Measurements from ENCODE around the gene HAAO.

The HAAO gene

DNA sequence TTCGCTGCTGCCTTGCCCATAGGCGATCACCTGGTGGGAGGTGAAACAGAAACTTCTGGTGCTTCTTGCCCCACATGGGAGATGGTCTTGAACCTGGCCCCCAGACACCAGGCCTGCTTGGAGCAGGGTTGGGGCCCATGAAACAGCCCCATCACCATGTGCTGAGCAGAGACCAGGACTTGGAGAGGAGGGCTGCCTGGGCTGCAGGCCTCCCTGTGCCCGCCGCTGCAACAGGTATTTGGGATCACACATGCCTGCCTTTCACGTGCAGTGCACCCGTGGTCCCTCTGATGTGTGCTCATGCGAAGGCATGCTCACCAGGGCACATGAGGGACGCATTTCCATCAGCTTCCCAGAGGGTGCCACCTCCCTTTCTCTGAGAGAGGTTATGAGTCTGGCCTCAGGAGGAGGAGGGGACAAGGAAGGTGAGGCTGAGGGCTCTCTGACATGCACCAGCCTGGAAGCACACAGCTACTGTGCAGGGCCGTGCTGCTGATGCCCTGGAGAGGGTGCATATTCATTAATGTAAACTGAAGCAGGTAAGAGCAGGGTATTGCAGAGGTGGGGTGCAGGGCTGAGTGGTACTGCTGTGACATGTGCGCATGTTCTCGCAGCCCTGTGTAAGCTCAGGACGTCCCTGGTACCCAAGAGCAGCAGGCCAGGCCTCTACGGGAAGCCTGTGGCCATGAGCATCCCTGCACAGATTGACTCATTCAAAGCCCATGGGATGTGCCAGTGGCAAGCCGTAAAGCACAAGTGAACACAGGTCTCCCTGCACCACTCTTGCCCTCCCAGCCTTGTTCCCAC is 24.3 kb downstream of the HAAO start:
- DNase-seq (ENCODE audit: low read depth) = no peak

DNA sequence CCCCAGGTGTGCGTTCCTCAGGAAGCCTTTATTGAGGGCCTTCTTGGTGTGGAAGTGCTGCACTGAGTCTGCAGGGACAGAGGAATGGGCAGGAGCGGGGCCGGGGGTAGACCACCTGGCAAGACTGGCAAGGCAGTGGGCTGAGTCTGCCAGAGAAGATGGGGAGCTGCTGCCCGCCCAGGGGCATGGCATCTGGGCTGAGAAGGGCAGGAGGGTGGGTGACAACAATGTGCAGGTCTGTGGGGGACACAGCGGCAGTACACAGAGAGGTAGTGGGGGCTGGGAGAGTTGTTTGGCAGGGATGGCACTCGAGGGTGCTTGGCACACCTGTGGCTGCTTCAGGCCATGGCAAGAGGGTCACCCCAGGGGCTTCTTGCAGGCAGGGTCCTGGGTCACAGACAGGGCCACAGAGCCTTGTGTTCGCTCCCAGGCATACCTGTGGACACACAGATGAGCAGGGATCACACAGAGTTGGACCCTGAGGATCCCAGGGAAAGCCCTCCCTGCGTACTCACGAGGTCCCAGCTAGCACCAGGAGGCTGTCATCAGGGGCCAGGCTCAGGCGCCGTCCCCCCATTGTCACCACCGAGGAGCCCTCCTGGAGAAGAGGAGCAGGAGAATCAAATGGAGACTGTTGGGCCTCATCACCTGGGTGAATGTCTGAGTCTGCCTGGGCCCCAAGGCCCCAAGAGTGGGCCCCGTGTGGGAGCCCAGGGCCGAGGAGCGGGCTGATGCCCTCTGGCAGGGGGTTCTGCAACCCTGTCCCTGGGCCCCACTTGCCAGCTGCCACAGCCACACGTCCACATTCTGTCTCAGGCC is 25.1 kb downstream of the HAAO start:
- no peak for DNase-seq (ENCODE audit: low read depth)

DNA sequence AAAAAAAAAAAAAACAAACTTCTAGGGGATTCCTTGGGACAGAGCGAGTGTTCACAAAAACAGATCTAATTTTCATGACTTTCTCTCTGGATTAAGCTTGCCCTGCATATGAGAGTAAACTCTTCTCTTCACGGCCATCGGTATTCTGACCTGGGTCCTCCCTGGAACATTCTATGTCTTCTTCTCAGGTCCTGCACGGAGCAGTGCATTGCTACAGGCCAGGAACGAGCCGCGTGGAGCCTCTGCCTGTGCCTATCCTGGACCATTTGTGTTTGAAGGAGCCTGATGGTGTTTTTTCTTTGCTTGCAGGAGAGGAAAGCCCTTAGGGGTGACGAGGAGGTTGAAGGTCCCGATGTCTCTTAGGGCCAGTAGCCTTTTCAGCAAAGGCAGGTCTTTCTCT is 26.7 kb downstream of the HAAO start:
- DNase-seq (ENCODE audit: low read depth) = no peak

DNA sequence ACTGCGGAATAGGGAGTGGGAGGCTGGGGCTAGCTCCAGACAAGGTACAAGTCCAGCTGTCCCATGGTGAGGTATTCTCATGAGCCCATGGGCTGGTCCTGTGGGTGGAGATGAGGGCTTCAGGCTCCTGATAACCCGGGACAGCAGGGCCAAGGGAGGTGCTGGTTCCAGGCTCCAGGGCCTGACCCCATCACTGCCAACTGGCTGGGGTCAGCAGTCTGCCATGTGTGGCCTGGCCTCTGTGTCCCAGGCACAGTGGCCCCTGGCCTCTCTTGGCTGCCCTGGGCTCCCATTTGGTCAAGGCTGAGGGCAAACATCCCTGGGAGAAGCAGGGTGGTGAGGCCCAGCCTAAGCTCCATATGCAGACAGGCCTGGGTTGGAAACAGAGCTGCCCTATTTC is 27.5 kb downstream of the HAAO start:
- no peak for DNase-seq (ENCODE audit: low read depth)

DNA sequence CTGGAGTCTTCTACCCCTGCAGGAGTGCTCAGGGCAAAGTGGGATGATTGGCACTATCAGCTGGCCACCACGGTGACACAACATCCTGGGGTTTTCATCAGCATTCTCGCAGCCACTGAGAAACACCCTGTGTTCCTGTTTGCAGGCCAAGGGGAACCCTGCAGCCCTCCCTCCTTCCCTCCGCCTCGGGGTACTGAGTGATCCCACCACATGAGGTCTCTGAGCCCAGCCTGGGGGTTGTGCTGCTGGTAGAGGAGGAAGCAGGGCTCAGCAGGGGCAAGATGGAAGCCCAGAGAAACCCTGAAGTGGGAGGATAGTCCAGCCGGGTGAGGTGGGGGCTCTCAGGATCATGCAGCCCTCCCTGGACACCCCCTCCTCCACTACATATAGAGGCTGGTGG is 28.3 kb downstream of the HAAO start, which contains the start of gene OXER1:
Gene OXER1 (minus strand): TSS at position 40 of the 400 bp plus-strand sequence. CDS start 73 bp downstream, outside the sequence.
- no peak for DNase-seq (ENCODE audit: low read depth)

DNA sequence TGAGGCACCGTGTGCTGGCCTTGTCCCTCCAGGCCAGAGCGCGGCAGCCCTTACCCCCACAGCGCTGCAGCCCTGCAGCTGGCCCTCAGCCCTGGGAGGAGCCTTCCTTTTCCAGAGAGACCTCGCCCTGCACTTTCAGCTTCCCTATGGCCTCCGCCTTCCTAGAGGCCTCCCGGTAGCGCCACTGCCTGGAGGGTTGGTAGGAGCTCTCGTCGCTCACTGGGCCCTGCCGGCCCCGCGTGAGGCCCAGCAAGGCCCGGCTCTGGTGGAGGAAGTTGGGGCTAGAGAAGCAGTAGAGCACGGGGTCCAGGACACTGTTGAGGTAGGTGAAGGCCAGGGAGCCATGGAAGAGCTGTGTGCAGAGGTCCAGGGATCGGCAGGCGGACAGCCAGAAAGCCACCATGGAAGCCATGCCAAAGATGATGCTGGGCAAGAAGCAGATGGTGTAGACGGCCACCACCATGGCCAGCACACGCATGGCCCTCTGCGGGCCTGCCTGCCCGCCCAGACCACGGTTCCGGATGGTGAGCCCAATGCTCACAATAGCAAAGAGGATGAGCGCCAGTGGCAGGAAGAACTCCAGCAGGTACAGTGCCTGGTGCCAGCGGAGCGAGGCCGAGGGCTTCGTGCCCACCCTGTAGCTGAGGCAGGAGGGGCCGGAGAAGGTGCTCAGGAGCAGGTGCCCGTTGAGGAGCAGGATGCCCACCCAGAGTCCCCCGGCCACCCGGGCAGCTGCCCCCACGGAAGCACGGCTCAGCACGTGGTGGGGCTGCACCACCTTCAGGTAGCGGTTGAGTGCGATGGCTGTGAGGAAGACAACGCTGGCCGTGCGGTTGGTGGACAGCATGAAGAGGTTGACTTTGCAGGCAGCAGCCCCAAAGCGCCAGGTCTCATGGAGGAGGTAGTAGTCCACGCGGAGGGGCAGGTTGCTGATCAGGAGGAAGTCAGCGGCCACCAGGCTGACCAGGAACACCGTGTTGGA is 29.3 kb downstream of the HAAO start:
- no peak for DNase-seq (ENCODE audit: low read depth)

DNA sequence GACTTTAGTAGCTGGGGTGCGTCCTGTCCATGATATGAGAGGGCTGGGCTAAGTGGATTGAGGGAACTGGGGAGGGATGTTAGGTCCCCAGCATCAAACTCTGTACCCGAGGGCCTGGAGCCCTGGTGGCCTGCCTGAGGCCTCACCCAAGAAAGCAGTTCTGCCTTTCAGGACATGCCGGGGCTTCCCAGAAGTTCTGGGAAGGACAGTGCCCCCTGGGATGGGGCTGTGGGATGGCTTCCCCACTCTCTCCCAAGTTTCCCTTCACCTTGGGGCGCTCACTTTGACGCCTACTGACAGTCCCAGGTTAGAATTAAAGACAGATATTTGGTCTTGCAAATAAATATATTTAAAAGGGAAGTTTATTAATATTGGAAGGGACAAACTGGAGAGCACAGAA is 30.2 kb downstream of the HAAO start:
- DNase-seq (ENCODE audit: low read depth) = no peak

DNA sequence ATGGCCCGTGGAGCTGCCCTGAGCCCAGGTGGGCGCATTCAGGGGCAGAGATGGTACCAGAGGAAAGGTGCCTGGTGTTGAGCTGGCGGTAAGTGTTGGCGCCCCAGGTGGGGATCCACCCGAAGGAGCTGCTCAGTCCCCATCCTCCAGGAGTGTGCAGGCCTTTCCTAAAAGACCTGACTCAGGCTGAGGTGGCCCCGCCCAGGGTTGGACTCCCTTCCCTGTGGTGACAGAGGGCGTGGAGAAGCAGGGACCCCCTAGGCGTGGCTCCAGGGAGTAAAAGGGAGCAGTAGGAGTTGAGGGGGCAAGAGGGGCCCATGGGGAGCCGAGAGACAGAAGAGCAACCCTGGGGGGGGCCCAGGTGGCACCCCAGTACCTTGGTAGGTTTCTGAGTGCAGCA is 30.8 kb downstream of the HAAO start:
- DNase-seq (ENCODE audit: low read depth) = no peak

DNA sequence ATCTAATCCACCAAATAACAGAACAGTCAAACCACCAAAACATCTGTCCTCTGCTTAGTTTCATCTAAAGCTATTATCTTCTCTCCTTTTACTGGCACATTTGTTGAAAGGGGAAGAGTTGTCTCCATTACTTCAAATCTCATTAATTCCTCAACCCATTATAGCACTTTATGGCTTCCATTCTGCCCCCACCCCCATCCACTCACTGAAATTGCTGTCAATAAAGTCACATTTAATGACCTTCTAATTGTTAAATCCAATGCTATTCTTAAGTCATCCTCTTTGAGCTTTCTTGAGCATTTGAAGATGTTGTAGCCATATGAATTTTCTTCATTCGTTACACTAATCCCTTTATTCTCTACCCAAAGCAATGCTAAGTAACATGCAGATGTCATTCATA is 33.6 kb downstream of the HAAO start:
- DNase-seq (ENCODE audit: low read depth) = no peak

DNA sequence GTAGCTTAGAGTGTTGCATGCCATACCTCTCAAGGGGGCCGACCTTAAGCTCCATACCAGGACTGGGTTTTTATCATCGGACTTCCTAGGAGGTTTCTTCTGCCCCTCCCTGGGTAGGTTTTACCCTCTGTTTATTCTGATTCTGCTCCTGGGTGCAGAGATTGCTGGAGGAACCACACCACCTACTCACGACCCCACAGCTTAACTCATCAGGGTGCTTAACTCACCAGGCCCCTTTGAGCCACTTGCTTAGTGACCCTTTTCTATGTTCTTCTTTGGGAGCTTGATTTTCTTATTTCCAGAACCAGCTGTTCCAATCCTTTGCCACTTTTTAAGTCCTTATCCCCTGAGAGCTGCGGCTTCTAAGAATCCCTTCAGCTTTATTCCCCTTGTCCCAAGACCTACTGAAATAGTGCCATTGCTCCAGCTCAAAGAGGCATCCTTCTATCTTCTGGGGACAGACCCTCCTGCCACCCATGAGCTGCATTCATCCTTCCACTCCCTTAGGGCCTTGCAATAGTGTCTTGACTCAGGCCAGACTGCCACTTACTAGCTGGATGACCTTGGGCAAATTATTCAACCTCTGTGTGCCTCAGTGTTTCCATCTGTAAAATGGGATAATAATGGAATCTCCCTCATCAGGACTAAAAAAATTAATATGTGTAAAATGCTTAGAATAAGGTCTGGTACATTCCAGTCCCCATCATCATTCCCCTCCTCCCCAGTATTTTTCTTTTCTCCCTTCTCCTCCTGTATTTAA is 34.2 kb downstream of the HAAO start:
- no peak for DNase-seq (ENCODE audit: low read depth)

DNA sequence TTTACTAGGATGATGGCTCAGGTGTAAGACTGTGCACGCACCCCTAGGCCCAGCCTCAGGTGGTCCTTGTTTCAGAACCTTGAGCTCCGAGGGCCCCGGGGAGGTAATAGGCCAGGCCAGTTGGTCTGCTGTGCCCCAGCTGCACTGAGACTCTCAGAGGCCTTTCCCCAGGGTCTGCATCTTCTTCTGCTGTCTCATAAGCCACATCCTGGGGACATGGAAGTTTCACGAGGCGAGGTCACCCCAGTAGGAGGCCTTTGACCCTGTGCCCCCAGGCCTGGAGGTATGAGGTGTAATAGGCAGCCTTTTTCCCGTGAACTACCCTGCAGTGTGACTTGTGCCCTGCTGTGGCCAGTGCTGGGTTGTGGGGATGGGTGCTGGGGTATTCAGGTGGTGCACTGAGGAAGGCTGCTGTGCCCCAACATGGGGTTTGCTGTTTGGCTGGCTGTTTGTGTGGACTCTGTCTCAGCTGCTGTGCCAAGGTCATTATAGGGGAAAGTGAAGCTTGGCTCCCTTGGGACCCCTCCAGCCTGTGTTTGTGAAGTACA is 35.3 kb downstream of the HAAO start:
- DNase-seq (ENCODE audit: low read depth) = no peak

DNA sequence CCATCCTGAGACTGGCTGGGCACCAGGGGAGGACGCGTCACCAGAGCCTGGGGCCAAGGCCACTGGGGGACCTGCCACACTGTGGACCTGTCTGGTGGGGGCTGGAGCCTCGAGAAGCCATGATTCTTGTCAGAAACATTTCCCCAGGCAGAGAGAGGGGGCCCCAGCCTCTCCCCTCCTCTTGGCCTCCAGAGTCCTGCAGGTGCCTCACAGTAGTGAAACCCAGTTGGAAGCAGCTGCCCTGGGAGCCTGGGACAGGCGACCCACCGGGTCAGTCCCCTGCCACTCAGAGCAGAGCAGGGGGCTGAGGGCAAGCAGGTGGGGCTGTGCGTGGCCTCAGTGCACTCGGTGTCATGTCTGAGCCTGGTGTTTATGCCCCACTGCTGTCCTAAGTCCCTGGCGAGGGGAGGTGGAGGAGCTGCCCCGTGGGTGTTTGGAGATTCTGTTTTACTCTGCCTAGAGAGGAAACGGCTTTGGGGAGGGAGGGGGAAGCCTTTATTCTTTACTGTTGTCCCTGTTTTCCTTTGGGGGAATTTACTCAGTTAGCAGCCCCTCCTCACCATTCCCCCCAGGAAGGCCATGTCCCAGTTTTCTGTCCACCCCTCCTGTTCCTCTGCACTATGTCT is 36.1 kb downstream of the HAAO start:
- DNase-seq (ENCODE audit: low read depth) = no peak

DNA sequence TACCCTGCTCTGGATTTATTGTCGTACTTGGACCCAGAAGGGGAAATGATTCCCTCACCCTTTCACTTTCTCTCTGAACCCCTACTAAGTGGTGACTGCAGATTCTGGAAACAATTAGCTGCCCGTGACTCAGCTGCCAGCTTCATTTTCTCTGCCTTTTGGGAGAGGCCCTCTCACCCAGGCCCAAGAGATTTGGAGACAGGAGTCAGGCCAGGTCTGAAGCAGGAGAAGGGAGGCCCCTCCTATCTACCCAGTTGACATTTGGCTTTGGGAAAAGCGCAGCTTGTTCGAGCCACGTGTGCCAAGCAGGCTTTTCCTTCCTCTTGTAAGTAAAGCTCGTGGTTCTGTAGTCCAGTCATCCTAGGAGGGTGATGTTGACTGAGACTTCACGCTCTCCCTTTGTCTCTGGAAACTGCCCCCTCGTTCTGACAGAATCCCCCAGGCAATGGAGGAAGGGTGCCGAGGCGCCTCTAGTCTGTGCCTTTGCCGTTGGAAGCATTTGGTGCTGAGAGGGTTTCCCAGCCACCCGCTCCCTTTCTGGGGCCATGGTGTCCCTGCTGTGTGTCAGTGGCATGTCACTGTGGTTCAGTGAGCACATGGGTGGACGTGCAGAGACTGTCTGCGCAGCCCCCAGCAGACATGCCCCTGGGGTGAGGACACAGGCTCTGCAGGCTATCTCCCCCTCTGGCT is 37.0 kb downstream of the HAAO start:
- DNase-seq (ENCODE audit: low read depth) = no peak

DNA sequence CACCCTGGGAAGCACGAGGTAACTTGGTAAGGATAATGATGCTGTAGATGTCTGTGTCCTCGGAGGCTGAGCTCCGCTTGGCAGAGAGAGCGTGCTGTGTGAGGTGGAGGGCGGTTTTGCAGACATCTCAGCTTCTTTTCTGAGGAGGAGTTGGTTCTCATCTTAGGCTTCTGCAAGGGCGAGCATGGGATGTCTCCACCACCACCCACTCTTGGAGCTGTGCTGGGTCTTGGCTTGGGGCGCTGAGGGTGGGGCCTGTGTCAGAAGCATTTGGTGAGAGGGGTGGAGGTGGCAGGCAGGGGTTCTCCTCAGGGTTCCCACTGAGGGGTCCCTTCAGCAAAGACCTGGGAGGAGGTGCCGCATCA is 37.6 kb downstream of the HAAO start:
- no peak for DNase-seq (ENCODE audit: low read depth)

DNA sequence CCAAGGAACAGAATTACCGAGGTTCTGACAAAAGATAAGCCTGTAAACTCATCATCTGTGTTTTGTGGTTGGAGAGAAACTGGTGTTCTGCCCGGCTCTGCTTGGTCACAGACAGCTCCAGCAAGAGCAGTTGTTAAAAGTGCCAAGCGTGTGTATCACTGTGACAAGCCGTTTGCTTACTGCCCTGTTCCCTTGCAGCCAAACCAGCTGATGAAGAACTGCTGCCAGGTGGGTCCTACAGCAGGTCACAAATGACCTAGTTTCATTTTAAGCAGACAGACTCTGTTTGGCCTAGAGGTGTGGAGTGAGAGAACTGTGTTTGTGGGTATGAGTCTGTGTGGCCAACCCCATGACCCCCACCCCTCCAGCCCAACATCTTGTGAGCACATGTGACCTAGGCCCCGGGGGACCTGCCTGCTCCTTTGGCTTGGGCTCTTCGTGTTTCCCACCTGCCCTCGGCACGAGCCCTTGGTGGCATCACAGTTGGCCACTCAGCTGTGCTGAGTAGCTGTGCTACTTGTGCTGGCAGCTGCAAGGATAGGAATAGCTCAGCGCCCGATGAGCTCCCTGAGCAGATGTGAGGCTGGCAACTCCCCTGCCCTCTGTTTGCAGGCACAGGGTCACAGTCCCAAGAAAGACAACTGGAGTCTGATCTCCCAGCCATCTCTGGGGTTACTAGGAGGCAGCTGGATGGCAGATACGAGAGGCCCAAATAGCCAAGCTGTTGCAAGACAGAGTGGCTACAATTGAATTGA is 38.2 kb downstream of the HAAO start:
- DNase-seq (ENCODE audit: low read depth) = no peak

DNA sequence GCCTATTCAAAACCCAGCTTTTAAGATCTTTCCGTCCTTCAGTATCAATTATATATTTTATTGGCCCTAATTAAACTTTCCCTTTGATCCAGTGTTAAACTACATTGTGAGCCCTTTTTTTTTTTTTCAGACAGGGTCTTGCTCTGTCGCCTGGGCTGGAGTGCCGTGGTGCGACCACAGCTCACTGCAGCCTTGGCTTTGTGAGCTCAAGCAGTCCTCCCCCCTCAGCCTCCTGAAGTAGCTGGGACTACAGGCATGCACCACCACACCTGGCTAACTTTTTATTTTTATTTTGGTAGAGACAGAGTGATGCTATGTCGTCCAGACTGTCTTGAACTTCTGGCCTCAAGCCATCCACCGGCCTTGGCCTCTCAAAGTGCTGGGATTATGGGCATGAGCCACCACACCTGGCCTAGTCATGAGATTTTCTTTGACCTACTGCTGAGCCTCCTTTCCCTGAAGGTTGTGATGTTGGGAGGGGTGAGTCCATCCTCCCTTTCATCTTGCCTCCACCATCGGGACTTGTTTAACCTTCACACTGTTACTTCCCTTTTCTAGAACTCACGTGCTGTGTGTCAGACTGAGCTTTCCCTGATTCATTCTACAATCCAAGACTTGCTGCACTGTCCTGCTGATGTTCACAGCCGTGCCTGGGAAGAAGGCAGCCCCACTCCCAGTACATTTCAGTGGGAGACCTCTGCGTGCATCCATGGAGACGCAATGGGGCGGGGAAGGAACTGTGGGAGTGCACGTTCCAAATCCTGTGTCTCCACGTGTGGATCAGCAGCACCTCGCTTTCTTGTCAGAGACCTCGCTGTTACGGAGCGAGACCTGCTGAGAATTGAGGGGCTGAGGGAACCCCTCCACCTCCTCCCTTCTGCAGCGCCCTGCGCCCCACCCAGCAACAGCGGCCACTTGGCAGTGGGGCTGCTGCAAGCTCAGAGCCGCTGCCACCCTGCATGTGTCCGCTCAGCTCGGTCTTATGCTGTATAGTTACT is 39.3 kb downstream of the HAAO start:
- DNase-seq (ENCODE audit: low read depth) = no peak

DNA sequence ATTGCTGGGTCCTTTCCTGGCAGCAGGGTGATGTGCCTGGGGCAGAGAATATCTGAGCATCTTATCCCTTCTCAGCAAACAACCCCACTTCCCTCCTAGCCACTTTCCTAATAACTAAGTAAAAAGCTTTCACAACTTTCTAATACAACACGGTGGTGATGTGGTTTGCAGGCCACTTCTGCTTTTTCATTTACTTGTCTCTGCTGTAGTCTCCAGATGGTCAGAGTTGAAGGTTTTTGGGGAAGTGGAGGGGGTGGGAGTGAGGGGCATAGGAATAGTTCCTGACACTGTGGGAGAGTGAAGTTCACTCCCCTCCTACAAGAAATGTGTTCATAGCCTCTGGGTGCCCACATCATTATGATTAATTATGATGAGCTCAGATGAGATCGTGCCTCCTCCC is 40.1 kb downstream of the HAAO start:
- DNase-seq (ENCODE audit: low read depth) = no peak

DNA sequence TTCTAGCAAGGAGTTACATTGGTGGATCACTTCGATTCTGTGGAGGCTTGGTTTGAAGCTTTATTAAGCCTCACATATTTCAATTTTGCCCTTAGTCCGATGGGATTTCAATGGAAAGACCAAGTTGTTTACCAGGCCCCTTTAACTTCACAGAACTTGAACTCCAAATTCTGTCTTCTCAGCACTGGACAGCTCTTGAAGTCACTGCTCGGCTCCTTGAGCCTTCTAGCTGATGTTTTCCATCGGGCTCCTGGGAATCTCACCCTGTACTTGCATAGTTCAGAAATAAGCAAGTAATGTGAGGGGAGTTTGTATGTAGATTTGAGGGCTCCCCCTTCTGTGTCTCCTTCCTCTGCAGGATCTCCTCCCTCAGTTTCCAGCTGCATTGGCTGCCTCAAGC is 43.5 kb downstream of the HAAO start:
- no peak for DNase-seq (ENCODE audit: low read depth)
